Right ventricle myocardium superior (tissue), 1 donor: ENCODE measurements around the gene MMP11. TPM values are rescaled to one million over a fixed set of nuclear protein-coding genes. Genes with fewer than 3 reads are reported as not detected.

Experiments used
- ATAC-seq: fragments of 200-7000 bp; cut with Tn5 transposase; one replicate; pipeline ENCODE4 v1.9.1; 2020; ENCODE audit warnings: mild to moderate bottlenecking; ENCODE audit not compliant: poor library complexity
- DNase-seq: peaks from one replicate; pipeline ENCODE4 v3.0.0-alpha.2; 2020
- intact Hi-C: fragments of 100-400 bp; cut with DNase I; formaldehyde crosslinking; loops from one replicate; pipeline ENCODE4 v1.11.2; 2022
- total RNA-seq: library from RNA; stranded (reverse); fragmentation: NEBNext Ultra II Directional; extraction: Animal tissue kit (Norgen Biotek cat#: 25700); gene quantifications from one replicate; pipeline ENCODE4 v1.2.1, GENCODE V29; 2021
- donor health status: DM: no; HTN: yes; CAD: no; lungs with severe emphysema.

MMP11 gene
- total RNA-seq, 1 donor from 2014 or later, result 25.3 TPM

DNA sequence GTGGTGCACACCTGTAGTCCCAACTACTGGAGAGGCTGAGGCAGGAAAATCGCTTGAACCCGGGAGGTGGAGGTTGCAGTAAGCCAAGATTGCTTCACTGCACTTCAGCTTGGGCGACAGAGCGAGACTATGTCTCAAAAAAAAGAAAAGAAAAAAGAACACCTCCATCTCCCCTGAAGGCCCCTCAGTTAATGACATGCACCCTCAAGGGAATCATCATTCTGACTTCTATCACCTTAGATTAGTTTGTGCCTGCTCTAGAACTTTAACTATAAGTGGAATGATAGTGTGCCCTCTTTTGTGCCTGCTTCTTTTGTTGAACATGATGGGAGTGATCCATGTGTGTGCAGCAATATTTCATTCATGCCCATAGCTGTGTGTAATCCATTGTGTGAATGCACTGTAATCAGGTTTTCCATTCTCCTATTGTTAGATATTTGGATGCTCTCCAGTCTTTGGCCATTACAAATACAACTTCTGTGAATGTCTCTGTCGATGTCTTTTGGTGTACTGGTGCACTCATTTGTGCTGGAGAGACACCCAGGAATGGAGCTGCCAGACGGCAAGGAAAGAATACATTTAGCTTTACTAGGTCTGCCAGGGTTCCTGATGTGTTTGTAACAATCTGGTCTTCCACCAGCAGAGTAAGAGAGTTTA, 17.5 kb upstream of the MMP11 start:
- ATAC-seq (no peak), DNase-seq (no peak)
- intact Hi-C loops, result no loop called here

DNA sequence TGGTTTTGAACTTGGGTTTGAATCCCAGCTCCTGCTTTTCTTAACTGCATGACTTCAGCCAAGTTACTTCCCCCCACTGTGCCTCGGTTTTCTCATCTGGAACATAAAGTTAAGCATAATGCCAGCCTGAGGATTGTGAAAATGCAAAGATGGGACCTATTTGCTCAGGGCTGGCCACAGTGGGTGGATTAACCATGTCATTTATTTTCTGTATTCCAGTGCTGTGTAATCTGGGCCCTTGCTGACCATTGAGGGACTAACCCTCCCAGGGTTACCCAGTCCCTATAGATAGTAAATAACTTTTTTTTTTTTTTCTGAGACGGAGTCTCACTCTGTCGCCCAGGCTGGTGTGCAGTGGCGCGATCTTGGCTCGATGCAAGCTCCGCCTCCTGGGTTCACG, 16.9 kb upstream of the MMP11 start:
- ATAC-seq (no peak), DNase-seq (no peak)
- intact Hi-C loops, result no loop called here

DNA sequence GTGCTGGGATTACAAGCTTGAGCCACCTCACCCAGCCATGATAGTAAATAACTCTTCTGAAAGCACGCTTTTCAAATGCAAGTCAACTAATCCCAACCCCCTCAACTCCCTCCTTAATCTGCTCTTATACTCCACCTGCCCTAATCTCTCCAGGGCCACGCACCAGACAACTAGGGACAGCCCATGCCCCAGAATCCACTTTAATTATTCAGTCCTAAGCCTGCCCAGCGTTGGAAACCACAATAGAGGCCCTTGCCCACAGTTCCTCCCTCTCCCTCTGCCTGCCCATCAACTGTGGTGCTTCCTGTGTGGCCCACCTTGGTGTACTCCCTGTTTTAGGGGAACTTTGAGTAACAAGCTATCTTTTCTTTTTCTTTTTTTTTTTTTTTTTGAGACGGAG, 15.8 kb upstream of the MMP11 start:
- ATAC-seq, result no peak
- intact Hi-C loops, result no loop called here
- no peak for DNase-seq

DNA sequence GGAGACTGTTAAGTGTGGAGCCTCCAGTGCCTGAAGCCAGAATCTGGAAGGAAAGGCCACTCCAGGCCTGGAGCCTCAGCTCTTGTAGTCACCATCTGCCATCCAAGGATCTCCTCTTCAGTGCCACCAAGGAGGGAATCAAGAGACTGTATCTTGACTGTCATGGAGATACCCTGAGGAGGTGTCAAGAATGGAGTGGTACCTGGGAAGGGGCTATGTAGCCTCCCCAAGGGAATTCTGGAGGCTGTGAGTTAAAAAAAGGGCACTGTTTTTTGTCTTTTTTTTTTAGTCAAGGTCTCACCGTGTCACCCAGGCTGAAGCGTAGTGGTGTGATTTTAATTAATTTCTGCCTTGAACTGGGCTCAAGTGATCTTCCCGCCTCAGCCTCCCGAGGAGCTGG, 13.1 kb upstream of the MMP11 start:
- DNase-seq, result no peak
- intact Hi-C loops, result no loop called here
- no peak for ATAC-seq

DNA sequence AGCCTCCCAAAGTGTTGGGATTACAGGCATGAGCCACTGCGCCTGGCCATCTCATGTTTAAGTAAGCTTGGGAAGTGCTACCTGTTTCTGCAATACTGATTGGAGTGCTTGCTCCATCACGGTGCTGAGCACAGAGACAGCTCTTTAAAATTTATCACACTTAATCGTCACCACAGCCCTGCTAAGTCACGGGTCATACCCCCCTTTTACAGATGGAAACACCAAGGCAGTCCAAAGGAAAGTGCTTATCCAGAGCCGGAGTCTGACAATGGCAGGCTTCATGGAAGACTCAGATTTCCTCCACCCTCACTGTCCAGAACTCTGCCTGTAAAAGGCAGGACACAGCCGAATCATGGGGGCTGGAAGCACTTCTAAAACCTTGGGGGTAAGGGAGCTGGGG, 12.6 kb upstream of the MMP11 start:
- ATAC-seq (no peak), DNase-seq (no peak)
- intact Hi-C loops, result no loop called here

DNA sequence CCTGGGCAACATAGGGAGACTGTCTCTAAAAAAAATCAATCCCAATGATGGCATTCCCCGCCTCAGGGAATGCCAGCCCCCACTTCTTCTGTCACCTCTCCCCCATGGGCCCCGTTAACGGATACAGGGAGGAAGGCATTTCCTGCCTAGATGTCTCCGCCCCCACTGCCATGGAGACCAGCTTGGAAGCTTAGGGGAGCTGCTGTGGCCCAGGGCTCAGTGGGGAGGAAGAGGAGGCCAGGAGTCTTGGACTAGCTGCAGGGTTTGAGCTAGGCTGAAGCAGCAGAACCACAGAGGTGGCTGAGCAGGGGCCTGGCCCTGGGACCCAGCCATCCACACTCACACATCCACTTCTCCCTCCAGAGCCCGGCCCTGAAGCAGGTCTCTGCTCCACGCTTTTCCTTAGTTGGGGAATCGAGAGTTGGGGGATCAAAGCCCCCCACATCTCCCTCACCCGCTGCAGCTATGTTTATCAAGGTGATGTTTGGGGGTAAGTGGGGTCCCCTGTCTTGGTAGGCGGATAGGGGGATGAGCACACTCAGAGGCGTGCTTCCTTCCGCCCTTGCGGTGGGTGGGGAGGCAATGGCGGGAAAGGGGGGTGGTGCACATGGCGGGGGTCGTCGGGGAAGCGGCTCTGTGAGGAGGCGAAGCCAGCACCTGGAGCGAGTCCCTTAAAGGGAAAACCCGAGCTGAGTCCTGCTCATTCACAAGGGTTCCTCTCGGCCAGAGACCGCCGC, 9.6 kb upstream of the MMP11 start, which contains the start of gene C22orf15:
C22orf15 (plus strand) TSS at position 149 of the 737 bp plus-strand sequence; CDS start at position 466, 317 bp downstream.
- ATAC-seq, result no peak
- DNase-seq, result peak; percentile 56
- intact Hi-C loops, result no loop called here

DNA sequence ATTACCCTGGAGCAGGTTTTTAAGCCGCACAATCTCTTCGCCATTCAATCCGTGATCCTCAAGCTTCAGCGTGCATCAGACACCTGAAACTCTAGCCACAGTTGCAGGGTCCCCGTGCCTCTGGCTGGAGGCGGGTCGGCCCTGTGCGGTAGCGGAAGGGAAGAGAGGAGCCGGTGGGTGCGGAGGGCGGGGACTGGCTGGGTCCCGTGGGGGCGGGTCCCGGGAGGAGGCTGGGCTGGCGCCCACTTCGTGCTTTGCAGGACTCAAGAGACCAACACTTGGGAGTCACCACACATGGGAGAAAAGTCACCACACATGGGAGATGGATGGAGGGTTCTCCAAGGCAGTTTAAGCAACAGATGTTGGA, 9.1 kb upstream of the MMP11 start:
- intact Hi-C loops, result no loop called here
- no peak for ATAC-seq
- peak; percentile 72 for DNase-seq

DNA sequence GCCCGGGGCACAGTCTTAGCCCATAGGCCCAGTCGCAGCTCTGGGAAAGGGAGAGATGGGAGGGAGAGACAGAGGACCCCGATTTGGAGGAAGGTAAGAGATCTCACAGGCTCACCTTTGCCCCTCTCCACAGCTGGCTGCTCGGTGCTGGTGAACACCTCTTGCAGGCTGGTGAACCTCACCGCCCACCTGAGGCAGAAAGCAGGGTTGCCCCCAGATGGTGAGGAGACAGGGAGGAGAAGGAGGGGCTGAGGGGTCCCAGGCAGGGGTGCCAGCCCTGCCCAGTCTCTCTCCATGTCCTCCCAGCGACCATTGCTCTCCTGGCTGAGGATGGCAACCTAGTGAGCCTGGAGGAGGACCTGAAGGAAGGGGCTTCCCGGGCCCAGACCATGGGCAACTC, 8.7 kb upstream of the MMP11 start:
- no peak for ATAC-seq
- DNase-seq, result no peak
- intact Hi-C loops, result no loop called here

DNA sequence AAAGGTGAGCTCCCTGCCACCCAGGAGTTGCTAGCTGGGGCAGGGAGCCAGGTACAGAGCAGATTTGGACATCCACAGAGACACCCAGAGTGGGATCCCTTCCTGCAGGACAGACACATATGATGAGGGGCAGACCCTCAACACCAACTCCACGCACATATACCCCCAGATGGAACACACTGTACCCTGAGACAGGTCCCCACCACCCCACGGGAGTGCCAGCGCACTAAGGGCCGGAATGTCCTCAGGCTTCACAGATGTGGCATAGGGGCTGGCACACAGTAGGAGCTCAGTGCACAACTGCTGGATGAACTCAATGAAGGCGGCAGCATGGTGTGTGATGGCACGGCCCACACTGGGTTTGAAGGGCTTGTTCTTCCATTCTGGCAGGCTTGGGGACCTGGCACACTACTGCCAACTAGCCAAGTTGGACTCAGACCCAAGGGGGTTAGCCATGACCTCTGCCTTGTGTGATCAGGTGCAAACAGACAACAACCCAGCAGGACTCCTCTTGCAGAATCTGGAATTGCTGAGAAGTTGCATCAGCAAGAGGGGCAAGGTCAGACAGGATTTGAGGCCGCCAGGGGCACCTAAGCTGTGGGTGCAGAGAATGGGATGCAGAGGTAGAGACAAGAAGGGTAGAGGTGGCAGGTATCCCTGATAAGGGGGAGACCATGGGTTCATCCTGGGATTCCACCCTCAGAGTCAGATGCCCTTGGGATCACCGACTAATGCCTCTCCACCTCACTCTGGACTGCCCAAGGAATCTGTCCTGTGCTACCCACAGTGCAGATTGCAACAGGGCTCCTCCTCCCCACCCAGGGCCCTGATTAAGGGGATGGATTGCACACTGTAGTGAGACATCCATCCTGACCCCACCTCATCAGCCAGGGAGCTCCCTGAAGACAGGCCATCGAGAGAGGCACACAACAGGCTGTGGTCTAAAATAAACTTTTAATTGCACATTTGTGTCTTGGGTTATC, 7.5 kb upstream of the MMP11 start:
- intact Hi-C loops, result loop anchor here (5.0 kb wide), 1 partner anchor 82 kb away; no protein-coding TSS in a partner anchor
- DNase-seq, result no peak
- no peak for ATAC-seq

DNA sequence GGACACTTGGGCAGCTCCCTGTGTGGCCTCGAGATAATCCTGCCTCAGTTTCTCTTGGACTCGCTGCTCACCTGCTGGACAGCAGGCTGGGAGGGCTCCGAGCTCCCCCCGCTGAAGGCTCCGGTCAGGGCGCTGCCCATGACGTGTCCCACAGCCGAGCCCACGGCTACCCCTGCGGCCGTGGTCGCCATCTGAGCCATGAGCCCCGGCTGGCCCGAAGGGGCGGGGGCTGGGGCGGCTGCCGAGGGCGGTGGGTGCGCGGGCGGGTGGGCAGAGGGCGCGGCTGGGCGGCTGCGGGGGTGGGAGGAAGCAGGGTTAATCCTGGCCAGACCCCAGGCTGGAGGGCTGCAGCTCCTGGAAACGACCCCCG, 5.4 kb upstream of the MMP11 start:
- ATAC-seq (peak; percentile 5), DNase-seq (no peak)
- intact Hi-C loops, result loop anchor here (5.0 kb wide), 1 partner anchor 80 kb away; no protein-coding TSS in a partner anchor

DNA sequence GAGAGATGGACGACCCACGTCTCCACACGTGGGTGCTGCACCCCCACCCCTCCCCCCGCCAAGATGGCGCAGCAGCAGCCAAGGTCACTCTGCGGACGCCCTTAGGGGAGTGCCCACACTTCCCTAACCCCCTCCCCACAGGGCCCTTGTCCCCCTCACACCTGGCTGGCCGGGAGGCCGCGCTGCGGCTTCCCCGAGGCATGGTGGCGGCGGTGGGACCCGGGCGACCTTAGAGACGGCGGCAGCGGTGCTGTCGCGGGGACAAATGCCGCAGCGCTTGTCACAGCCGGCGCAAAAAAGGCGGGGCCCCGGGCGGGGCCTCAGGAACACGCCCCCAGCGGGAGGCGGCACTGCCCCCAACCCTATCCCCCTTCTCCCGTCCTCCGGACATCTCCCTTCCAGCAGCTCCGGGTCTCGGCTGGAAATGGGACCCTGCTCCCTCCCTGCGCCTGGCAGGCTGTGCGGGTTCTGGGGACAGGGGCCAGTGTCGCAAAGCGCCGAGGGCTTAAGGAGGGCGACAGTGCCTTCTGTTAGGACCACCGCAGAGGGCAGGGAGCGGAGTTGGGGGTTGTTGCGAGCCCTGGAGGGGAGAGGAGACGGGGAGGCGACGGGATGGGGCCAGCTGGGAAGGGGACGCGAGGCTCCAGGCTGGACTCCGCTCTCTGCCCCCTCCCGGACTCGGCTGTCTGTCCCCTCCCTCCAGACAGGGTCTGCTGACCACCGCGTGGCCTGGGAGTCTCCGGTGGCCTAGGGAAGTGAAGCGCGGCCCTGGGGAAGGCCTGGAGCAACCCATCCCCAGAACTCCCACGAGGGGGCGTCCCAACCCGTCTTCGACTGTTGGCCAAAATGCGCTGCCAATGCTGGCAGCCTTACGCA, 4.7 kb upstream of the MMP11 start, which contains the start of gene CHCHD10:
CHCHD10 (minus strand) TSS at position 300 of the 876 bp plus-strand sequence; CDS start at position 202, 98 bp downstream.
- DNase-seq (peak; percentile 90), ATAC-seq (peak; percentile 83)
- intact Hi-C loops, result loop anchor here (5.0 kb wide), 1 partner anchor 79 kb away; no protein-coding TSS in a partner anchor

DNA sequence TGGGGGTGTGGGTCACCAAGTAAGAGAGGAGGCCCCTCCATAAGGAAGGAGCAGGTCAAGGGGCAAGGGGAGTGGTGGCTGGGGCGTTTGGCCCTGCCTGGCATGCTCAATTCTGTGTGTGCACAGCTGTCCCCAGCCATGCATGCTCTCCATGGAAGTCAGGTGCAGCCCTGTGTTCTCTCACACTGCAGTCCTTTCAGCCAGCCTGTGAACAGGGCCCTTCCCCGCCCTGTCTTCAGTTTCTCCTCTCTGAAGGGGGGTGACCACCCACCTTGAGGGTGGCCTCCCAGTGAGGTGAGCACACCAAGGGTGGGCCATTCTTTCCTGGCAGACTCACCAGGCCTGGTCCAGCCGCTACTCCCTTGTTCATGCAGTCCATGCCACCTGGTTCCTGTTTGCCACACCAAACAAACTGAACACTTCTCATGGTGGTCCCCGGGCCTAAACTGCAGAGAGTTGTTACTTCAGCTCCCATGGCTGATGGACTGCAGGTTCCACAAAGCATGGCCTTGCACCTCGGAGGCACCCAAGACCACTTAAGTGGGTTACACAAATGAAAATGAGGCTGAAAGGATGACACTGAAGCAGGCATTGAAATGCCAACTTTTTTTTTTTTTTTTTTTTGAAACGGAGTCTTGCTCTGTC, 3.2 kb upstream of the MMP11 start:
- DNase-seq (no peak), ATAC-seq (no peak)
- intact Hi-C loops, result loop anchor here (5.0 kb wide), 1 partner anchor 78 kb away; no protein-coding TSS in a partner anchor

DNA sequence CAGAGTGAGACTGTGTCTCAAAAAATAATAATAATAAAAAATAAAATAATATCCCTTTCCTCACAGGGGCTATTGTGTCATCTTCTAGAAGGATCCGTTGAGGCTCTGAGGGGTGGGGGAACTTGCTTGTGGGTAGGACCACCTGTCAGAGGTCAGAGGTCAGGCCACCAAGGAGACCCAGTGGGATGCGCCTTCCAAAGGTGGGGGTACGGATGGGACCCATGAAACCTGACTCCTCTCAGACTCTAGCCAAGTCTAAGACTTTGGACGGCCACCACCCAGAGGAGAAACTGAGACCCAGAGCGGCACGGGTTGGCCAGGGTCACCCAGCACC, 367 bp upstream of the MMP11 start:
- no peak for ATAC-seq
- intact Hi-C loops, result no loop called here
- no peak for DNase-seq

DNA sequence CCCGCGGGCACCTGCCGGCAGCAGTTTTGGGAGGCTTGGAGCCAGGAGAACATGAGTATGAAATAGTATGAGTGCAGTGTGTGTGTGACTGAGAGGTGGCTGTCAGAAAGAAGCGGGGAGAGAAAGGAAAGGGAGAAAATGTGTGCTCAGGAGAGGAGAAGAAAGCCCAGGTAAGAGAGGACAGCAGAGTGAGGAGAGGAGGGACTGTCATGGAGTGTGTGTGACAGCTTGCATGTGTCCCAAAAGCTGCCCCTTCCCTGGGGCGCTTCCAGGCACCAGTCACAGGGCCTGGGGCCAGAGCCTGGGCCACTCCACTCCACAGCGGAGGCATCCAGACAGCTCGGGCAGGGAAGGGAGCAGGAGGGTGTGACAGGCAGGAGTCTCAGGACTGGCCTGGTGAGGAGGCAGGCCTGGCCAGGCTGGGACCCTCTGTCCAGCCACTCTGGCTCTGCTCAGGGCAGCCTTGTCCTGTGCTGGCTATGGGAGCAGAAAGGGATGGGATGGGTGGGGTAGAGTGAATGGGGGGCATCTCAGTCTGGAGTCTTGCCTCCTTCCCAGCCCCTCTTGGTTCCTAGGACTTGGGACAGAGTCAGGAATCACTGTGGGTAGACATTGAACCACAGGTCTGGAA, 949 bp downstream of the MMP11 start:
- peak; percentile 69 for ATAC-seq
- intact Hi-C loops, result no loop called here

DNA sequence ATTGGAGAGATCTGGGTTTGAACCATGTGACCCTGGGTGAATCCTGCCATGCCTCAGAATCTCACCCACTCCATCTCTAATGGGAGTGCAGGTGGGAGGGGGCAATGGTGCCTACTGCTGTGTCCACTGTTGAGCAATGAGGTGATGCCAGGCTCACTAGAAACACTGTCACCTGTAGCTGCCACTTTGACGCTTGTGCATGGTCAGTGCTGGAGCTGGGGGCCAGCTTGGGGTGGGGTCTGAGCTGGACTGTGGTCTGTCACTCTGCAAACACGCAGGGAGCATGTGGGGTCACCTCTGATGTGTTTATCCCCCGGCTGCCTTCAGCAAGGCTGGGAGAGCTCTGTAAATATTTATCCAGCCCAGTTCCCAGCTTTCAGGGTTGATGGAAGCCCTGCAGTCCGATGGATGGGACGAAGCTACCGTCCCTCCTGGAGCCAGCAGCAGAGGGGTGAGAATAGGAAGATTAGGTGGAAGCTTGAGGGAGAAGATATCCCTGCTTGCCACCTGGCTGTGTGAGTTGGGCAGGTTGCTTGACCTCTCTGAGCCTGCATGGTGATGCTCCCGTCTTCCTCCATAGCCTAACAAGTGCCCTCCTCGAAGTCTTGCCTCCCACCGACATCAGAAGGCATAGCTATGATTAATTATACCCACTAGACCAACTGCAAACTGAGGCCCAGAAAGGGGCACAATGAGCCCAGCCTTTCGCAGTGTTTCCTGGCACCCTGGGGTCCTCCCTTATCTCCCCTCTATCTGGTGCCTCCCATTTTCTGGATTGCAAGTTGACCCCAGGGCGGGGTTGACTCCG, 1.7 kb downstream of the MMP11 start:
- intact Hi-C loops, result no loop called here
- DNase-seq, result no peak

More for the DNA sequence above, 949 bp downstream of the MMP11 start:
- DNase-seq, result peak; percentile 65

DNA sequence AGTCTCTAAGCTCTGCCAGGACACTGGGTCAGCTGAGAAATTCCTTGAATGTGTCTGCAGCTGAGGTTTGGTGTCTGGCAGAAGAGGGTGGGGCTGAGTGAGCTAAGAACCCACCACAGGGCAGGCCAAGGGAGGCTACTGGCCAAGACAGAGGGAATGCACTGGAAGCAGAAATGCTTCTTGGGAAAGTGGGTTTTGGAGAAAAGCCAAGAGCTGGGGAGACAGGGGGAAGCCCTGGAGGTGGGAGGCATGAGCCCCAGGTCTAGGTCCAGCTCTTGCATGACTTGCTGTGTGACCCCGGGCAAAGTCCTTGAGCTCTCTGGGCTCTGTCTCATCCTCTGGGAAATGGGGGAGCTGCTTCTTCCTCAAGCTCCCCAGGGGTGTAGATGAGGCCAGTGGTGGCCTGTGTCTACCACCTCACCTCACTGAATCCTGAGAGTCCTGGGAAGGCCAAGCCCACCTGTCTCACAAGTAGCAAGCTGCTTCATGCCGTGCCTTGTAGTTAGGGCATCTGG, 2.3 kb downstream of the MMP11 start:
- DNase-seq, result no peak
- intact Hi-C loops, result no loop called here
- ATAC-seq, result no peak

More for the DNA sequence above, 1.7 kb downstream of the MMP11 start:
- no peak for ATAC-seq
